Neural crest cell (in vitro differentiated cells): Measurements from ENCODE around the gene CUL2. TPM values are rescaled to one million over a fixed set of nuclear protein-coding genes. Genes with fewer than 3 reads are reported as not detected.

Experiments used
- DNase-seq: peaks from one replicate; pipeline ENCODE4 v3.0.0; 2021; ENCODE audit warnings: low read depth, mixed read lengths, low spot score
- H3K27ac Mint-ChIP-seq: one replicate; pipeline ENCODE4 v1.8.0; 2021; ENCODE audit warnings: mild to moderate bottlenecking, mixed read lengths; ENCODE audit not compliant: unreplicated experiment
- H3K27me3 Mint-ChIP-seq: 2 replicates; pipeline ENCODE4 v1.8.0; 2021; ENCODE audit warnings: low read depth, mild to moderate bottlenecking, mixed read lengths
- H3K36me3 Mint-ChIP-seq: 2 replicates; pipeline ENCODE4 v1.8.0; 2021; ENCODE audit warnings: low read depth, mild to moderate bottlenecking, mixed read lengths
- H3K4me1 Mint-ChIP-seq: 2 replicates; pipeline ENCODE4 v1.8.0; 2021; ENCODE audit warnings: mixed read lengths
- H3K4me3 Mint-ChIP-seq: one replicate; pipeline ENCODE4 v1.8.0; 2021; ENCODE audit warnings: mild to moderate bottlenecking, mixed read lengths
- H3K9me3 Mint-ChIP-seq: 2 replicates; pipeline ENCODE4 v1.8.0; 2021; ENCODE audit warnings: mixed read lengths
- CTCF ChIP-seq: fragments of 200-600 bp; sonication (generic); conservative IDR thresholded peaks from 2 replicates; pipeline ENCODE4 v1.5.0; 2021; ENCODE audit warnings: antibody characterized with exemption, mild to moderate bottlenecking
- total RNA-seq: library from RNA; stranded (reverse); gene quantifications from 2 replicates; pipeline ENCODE4 v1.2.1, GENCODE V29; 2021

Gene CUL2
- total RNA-seq, 1 donor from 2014 or later: 40.1 TPM

DNA sequence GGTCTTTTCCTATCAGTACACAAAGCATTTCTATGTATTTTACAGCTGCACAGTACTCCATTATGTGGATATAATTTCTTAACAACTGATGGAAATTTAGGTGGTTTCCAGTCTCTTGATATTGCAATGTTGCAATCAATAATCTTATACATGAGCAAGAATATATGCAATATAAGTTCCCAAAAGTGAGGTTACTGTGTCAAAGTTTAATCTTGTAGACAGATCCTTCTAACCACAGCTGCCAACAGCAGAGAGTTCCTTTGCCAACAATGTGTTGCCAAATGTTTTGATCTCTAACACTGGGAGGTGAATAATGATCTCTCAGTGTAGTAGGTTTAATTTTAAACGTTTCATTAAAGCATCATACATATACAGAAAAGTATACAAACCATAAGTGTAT lies 54.5 kb downstream of the CUL2 start:
- no peak overlapping the region for H3K27ac Mint-ChIP-seq
- no peaks in the 10 kb centered on the region for H3K9me3 Mint-ChIP-seq
- DNase-seq: no peak
- TF ChIP-seq CTCF: no peak
- H3K4me1 Mint-ChIP-seq: peaks cover 5% of the 10 kb centered on the region
- peaks cover 3% of the 10 kb centered on the region for H3K36me3 Mint-ChIP-seq
- no peaks in the 10 kb centered on the region for H3K27me3 Mint-ChIP-seq
- H3K4me3 Mint-ChIP-seq: no peak overlapping the region

GRCh38 chr10:35027567-35027966 lies 62.6 kb downstream of the CUL2 start:
- no peak overlapping the region for H3K4me3 Mint-ChIP-seq
- no peak overlapping the region for H3K27ac Mint-ChIP-seq
- H3K4me1 Mint-ChIP-seq: no peaks in the 10 kb centered on the region
- H3K27me3 Mint-ChIP-seq: no peaks in the 10 kb centered on the region
- no peak for DNase-seq
- peaks cover 3% of the 10 kb centered on the region for H3K36me3 Mint-ChIP-seq
- TF ChIP-seq CTCF: peak; percentile 73
- H3K9me3 Mint-ChIP-seq: no peaks in the 10 kb centered on the region

DNA sequence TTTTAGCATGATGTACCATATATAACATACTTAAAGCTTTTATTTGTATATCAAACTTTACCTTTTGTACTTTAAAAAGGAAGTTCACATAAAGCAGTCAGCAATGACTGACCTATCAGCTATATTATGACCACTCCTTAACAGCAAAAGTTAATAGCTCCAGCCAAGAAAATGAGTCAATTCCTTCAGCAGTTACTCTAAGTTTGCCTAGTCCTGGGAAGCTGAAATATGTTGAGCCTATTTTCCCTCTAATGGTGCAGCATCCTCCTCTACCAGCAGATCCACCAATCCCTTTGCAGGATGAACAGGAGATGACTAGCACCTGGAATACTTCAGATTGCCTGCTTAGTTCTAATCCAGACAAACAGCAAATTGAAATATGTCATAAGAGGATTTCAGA lies 64.2 kb downstream of the CUL2 start:
- Mint-ChIP-seq H3K27ac (no peak overlapping the region), H3K4me3 (no peak overlapping the region), H3K9me3 (no peaks in the 10 kb centered on the region), H3K4me1 (no peaks in the 10 kb centered on the region), H3K27me3 (no peaks in the 10 kb centered on the region), H3K36me3 (peaks cover 11% of the 10 kb centered on the region)
- DNase-seq: no peak
- TF ChIP-seq CTCF: no peak

GRCh38 chr10:35020481-35020880 lies 69.7 kb downstream of the CUL2 start:
- no peaks in the 10 kb centered on the region for H3K27me3 Mint-ChIP-seq
- no peak for DNase-seq
- TF ChIP-seq CTCF: no peak
- H3K4me1 Mint-ChIP-seq: peaks cover 24% of the 10 kb centered on the region
- H3K27ac Mint-ChIP-seq: no peak overlapping the region
- no peaks in the 10 kb centered on the region for H3K9me3 Mint-ChIP-seq
- peaks cover 11% of the 10 kb centered on the region for H3K36me3 Mint-ChIP-seq
- H3K4me3 Mint-ChIP-seq: no peak overlapping the region

GRCh38 chr10:35019041-35020024 lies 70.8 kb downstream of the CUL2 start:
- TF ChIP-seq CTCF: no peak
- H3K27ac Mint-ChIP-seq: no peak overlapping the region
- no peak for DNase-seq
- H3K9me3 Mint-ChIP-seq: no peaks in the 10 kb centered on the region
- H3K4me1 Mint-ChIP-seq: peaks cover 27% of the 10 kb centered on the region
- H3K4me3 Mint-ChIP-seq: no peak overlapping the region
- no peaks in the 10 kb centered on the region for H3K27me3 Mint-ChIP-seq
- peaks cover 11% of the 10 kb centered on the region for H3K36me3 Mint-ChIP-seq
